A673 (cell line): Measurements from ENCODE around the gene HIPK3.

Experiments
- EZH2 ChIP-seq: fragments of 200-600 bp; sonication (generic); IDR thresholded peaks from 2 replicates; pipeline ENCODE4 v1.6.1; 2017; ENCODE audit warnings: borderline replicate concordance, low read depth, mild to moderate bottlenecking, mixed read lengths, antibody characterized with exemption, low read length; ENCODE audit not compliant: poor library complexity, severe bottlenecking
- TF ChIP-seq, protein P1 (sequence below): fragments of 300-800, 200-600 bp; sonication (generic); conservative IDR thresholded peaks from 2 replicates; pipeline ENCODE4 v1.5.1; 2017; ENCODE audit warnings: low read depth, mild to moderate bottlenecking, antibody characterized with exemption, low read length, moderate library complexity, mixed read lengths

DNA sequence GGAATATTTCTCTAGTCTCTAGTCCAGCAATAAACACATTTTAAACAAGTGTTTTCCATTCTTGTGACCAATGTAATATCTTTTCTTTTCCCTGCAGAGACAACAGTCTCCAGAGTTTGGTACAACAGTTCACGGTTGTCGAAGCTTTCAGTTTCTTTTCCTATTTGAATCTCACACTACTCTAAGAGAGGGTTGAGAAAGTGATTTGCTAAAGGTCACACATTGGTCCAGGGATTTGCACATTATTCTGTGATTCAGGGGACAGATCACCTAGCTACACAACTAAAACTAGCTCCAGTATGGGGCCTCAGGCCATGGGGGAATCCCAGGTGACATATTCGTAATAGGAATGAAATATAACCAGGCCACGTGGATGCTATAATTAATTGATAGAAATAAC lies 132.5 kb downstream of the HIPK3 start:
- TF ChIP-seq, protein P1, sequence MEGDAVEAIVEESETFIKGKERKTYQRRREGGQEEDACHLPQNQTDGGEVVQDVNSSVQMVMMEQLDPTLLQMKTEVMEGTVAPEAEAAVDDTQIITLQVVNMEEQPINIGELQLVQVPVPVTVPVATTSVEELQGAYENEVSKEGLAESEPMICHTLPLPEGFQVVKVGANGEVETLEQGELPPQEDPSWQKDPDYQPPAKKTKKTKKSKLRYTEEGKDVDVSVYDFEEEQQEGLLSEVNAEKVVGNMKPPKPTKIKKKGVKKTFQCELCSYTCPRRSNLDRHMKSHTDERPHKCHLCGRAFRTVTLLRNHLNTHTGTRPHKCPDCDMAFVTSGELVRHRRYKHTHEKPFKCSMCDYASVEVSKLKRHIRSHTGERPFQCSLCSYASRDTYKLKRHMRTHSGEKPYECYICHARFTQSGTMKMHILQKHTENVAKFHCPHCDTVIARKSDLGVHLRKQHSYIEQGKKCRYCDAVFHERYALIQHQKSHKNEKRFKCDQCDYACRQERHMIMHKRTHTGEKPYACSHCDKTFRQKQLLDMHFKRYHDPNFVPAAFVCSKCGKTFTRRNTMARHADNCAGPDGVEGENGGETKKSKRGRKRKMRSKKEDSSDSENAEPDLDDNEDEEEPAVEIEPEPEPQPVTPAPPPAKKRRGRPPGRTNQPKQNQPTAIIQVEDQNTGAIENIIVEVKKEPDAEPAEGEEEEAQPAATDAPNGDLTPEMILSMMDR: no peak
- TF ChIP-seq EZH2: no peak
